H1 (cell line): ENCODE data around the gene IQCC. TPM values are rescaled to one million over a fixed set of nuclear protein-coding genes. Genes with fewer than 3 reads are reported as not detected.

Experiments used
- CTCF ChIA-PET: fragments of 300-600 bp; sonication (Branson Sonifier 250); formaldehyde crosslinking; loops from one replicate; lab custom pipeline; 2021; ENCODE audit not compliant: partially characterized antibody; lab: Charles Lee
- POLR2A ChIA-PET: fragments of 300-600 bp; sonication (Branson Sonifier 250); formaldehyde crosslinking; loops from one replicate; lab custom pipeline; 2021; ENCODE audit warnings: inconsistent platforms; ENCODE audit not compliant: partially characterized antibody; lab: Charles Lee
- DNase-seq, 2 experiments: peaks; one replicate each; pipeline versions ENCODE4 v3.0.0 to v3.0.0-alpha.2; 2010 to 2022; ENCODE audit warnings: low spot score in 2 of 2, low read depth in 1 of 2, mixed read lengths in 1 of 2
- FAIRE-seq: peaks from 2 replicates; lab custom pipeline; 2011; peaks lifted over from hg19 to GRCh38; lab: Jason Lieb, UNC
- H2AFZ ChIP-seq: 2 replicates; pipeline ENCODE4 v1.8.1; 2012; ENCODE audit warnings: low read length, inconsistent platforms
- H2AK5ac ChIP-seq: 2 replicates; pipeline ENCODE4 v1.6.1; 2013; ENCODE audit warnings: low read depth, low read length
- H2BK120ac ChIP-seq: replicated peaks from 2 replicates; pipeline ENCODE3; 2013; ENCODE audit warnings: low read depth, low read length, inconsistent platforms
- H2BK12ac ChIP-seq: 2 replicates; pipeline ENCODE4 v1.6.1; 2013; ENCODE audit warnings: low read depth, low read length
- H2BK15ac ChIP-seq: 2 replicates; pipeline ENCODE4 v1.6.1; 2013; ENCODE audit warnings: low read length
- H2BK20ac ChIP-seq: 2 replicates; pipeline ENCODE4 v1.6.1; 2013; ENCODE audit warnings: low read length
- H2BK5ac ChIP-seq: 2 replicates; pipeline ENCODE4 v1.6.1; 2013; ENCODE audit warnings: low read depth, low read length
- H3K14ac ChIP-seq: 2 replicates; pipeline ENCODE4 v1.6.1; 2013; ENCODE audit warnings: inconsistent platforms; ENCODE audit not compliant: insufficient read length
- H3K18ac ChIP-seq: 2 replicates; pipeline ENCODE4 v1.6.1; 2013; ENCODE audit warnings: low read length; ENCODE audit errors: extremely low read depth
- H3K23ac ChIP-seq: 2 replicates; pipeline ENCODE4 v1.6.1; 2013; ENCODE audit warnings: inconsistent platforms; ENCODE audit not compliant: insufficient read length
- H3K23me2 ChIP-seq: 2 replicates; pipeline ENCODE4 v1.6.1; 2013; ENCODE audit warnings: low read depth, low read length
- H3K27ac ChIP-seq: 2 replicates; pipeline ENCODE4 v1.6.1; 2011; ENCODE audit warnings: low read depth, low read length, inconsistent platforms
- H3K27me3 ChIP-seq, 4 experiments: replicated peaks in 1 of 4; 1 replicate in 1 of 4; 2 replicates in 3 of 4; pipeline versions ENCODE4 v1.6.1 to v1.8.1; 2011 to 2013; ENCODE audit warnings: low read length in 3 of 4, mild to moderate bottlenecking in 3 of 4, inconsistent platforms in 2 of 4, mixed read lengths in 2 of 4, moderate library complexity in 1 of 4; ENCODE audit not compliant: control insufficient read depth in 3 of 4, insufficient read depth in 3 of 4; ENCODE audit errors: extremely low read depth in 1 of 4
- H3K36me3 ChIP-seq, 4 experiments: 2 replicates each; pipeline versions ENCODE4 v1.6.1 to v1.8.1; 2011 to 2013; ENCODE audit warnings: mild to moderate bottlenecking in 4 of 4, low read length in 3 of 4, moderate library complexity in 2 of 4, control low read depth in 1 of 4, inconsistent platforms in 1 of 4; ENCODE audit not compliant: insufficient read depth in 4 of 4, control insufficient read depth in 2 of 4
- H3K4ac ChIP-seq: replicated peaks from 2 replicates; pipeline ENCODE3; 2013; ENCODE audit warnings: low read length, low read depth, mixed read lengths, inconsistent platforms; ENCODE audit not compliant: insufficient read length
- H3K4me1 ChIP-seq, 4 experiments: replicated peaks in 1 of 4; 1 replicate in 1 of 4; 2 replicates in 3 of 4; pipeline versions ENCODE4 v1.6.1 to v1.8.1; 2011 to 2013; ENCODE audit warnings: low read length in 3 of 4, inconsistent platforms in 2 of 4, mixed read lengths in 1 of 4; ENCODE audit not compliant: insufficient read depth in 4 of 4, control insufficient read depth in 3 of 4
- H3K4me2 ChIP-seq, 2 experiments: 2 replicates each; pipeline versions ENCODE4 v1.6.1 to v1.8.1; 2011 to 2013; ENCODE audit warnings: low read depth in 2 of 2, low read length in 2 of 2, control low read depth in 1 of 2, inconsistent platforms in 1 of 2, mild to moderate bottlenecking in 1 of 2; ENCODE audit not compliant: insufficient read depth in 1 of 2
- H3K4me3 ChIP-seq, 4 experiments: fragments of 200-600, 300-600 bp in 1 of 4; sonication (generic), shearing (Covaris generic), sonication (Bioruptor Twin) in 1 of 4; 2 replicates each; pipeline versions ENCODE4 v1.5.1 to v1.8.1; 2011 to 2016; ENCODE audit warnings: low read length in 4 of 4, low read depth in 3 of 4, control low read depth in 2 of 4, inconsistent platforms in 2 of 4, mild to moderate bottlenecking in 2 of 4, mixed read lengths in 1 of 4, moderate library complexity in 1 of 4; ENCODE audit not compliant: insufficient read depth in 2 of 4; ENCODE audit errors: extremely low read depth in 1 of 4
- H3K56ac ChIP-seq: replicated peaks from 2 replicates; pipeline ENCODE3; 2013; ENCODE audit warnings: low read depth, mild to moderate bottlenecking, mixed read lengths, low read length, inconsistent platforms; ENCODE audit not compliant: insufficient read length
- H3K79me1 ChIP-seq: 2 replicates; pipeline ENCODE4 v1.6.1; 2013; ENCODE audit warnings: low read depth, low read length, control low read depth
- H3K79me2 ChIP-seq, 2 experiments: 2 replicates each; pipeline versions ENCODE4 v1.6.1 to v1.8.1; 2012 to 2013; ENCODE audit warnings: low read length in 2 of 2, mild to moderate bottlenecking in 2 of 2, inconsistent platforms in 1 of 2; ENCODE audit not compliant: insufficient read depth in 2 of 2, control insufficient read depth in 1 of 2
- H3K9ac ChIP-seq, 4 experiments: replicated peaks in 1 of 4; 1 replicate in 1 of 4; 2 replicates in 3 of 4; pipeline versions ENCODE4 v1.6.1 to v1.8.1; 2011 to 2013; ENCODE audit warnings: low read depth in 3 of 4, low read length in 3 of 4, control low read depth in 2 of 4, mild to moderate bottlenecking in 2 of 4, moderate library complexity in 2 of 4, inconsistent platforms in 1 of 4; ENCODE audit errors: extremely low read depth in 1 of 4
- H3K9me3 ChIP-seq, 2 experiments: 2 replicates each; pipeline versions ENCODE4 v1.6.1 to v1.8.1; 2012 to 2013; ENCODE audit warnings: mild to moderate bottlenecking in 2 of 2, moderate library complexity in 2 of 2, control low read depth in 1 of 2, inconsistent platforms in 1 of 2, low read depth in 1 of 2, low read length in 1 of 2, mixed read lengths in 1 of 2; ENCODE audit not compliant: insufficient read depth in 2 of 2
- H4K20me1 ChIP-seq, 2 experiments: replicated peaks in 1 of 2; 2 replicates each; pipeline versions ENCODE3 to v1.8.1; 2011 to 2013; ENCODE audit warnings: inconsistent platforms in 2 of 2, low read length in 2 of 2, mild to moderate bottlenecking in 1 of 2; ENCODE audit not compliant: insufficient read depth in 2 of 2, control insufficient read depth in 1 of 2
- H4K5ac ChIP-seq: 2 replicates; pipeline ENCODE4 v1.6.1; 2013; ENCODE audit warnings: low read length, low read depth, mixed read lengths, inconsistent platforms; ENCODE audit not compliant: insufficient read length
- H4K8ac ChIP-seq: 2 replicates; pipeline ENCODE4 v1.8.0; 2013; ENCODE audit warnings: mild to moderate bottlenecking, moderate library complexity, low read length, inconsistent platforms; ENCODE audit not compliant: insufficient read depth; ENCODE audit errors: extremely low read depth
- H4K91ac ChIP-seq: replicated peaks from 2 replicates; pipeline ENCODE3; 2013; ENCODE audit warnings: low read length, mixed read lengths, inconsistent platforms; ENCODE audit not compliant: insufficient read length
- ATF3 ChIP-seq: IDR thresholded peaks from 2 replicates; pipeline ENCODE4 v1.6.1; 2011; ENCODE audit warnings: low read depth, mild to moderate bottlenecking, low read length; ENCODE audit not compliant: insufficient read depth
- BACH1 ChIP-seq: IDR thresholded peaks from 2 replicates; pipeline ENCODE4 v1.6.1; 2012; ENCODE audit warnings: low read length, improper control_type of control experiment
- CHD1 ChIP-seq: IDR thresholded peaks from 2 replicates; pipeline ENCODE4 v1.6.1; 2012; ENCODE audit warnings: low read depth, low read length, improper control_type of control experiment
- CREB1 ChIP-seq: IDR thresholded peaks from 2 replicates; pipeline ENCODE4 v1.6.1; 2012; ENCODE audit warnings: inconsistent platforms
- EZH2 ChIP-seq: fragments of 200-600 bp; sonication (generic); IDR thresholded peaks from 2 replicates; pipeline ENCODE4 v1.7.1; 2012; ENCODE audit warnings: low read depth, mild to moderate bottlenecking, moderate library complexity, low read length, inconsistent platforms; ENCODE audit not compliant: severe bottlenecking
- MAFK ChIP-seq: IDR thresholded peaks from 2 replicates; pipeline ENCODE4 v1.6.1; 2012; ENCODE audit warnings: low read depth, mild to moderate bottlenecking, improper control_type of control experiment, low read length
- NANOG ChIP-seq: IDR thresholded peaks from 2 replicates; pipeline ENCODE4 v1.6.1; 2011; ENCODE audit warnings: low read length, low read depth, mild to moderate bottlenecking, inconsistent platforms; ENCODE audit not compliant: insufficient read depth, poor library complexity, severe bottlenecking
- POLR2AphosphoS5 ChIP-seq: IDR thresholded peaks from 2 replicates; pipeline ENCODE4 v1.6.1; 2011; ENCODE audit warnings: low read depth, low read length
- SAP30 ChIP-seq: fragments of 300-600 bp; sonication (generic); IDR thresholded peaks from 2 replicates; pipeline ENCODE4 v1.7.1; 2012; ENCODE audit warnings: low read length, moderate library complexity, mild to moderate bottlenecking, inconsistent platforms; ENCODE audit not compliant: insufficient read depth, insufficient replicate concordance
- TCF12 ChIP-seq: IDR thresholded peaks from 2 replicates; pipeline ENCODE4 v1.6.1; 2011; ENCODE audit warnings: low read depth, mild to moderate bottlenecking, low read length
- WGBS, 2 experiments: shearing (Covaris generic) in 1 of 2; methylation state at CpG; one replicate each; pipeline versions ENCODE4 v1.1.6 to v1.1.7; 2013 to 2015; ENCODE audit warnings: low lambda C conversion rate in 2 of 2, mixed read lengths in 2 of 2, inconsistent platforms in 1 of 2, low coverage in 1 of 2, missing lambda C conversion rate in 1 of 2; ENCODE audit not compliant: insufficient replicate concordance in 2 of 2, insufficient coverage in 1 of 2, insufficient read length in 1 of 2; ENCODE audit errors: extremely low coverage in 1 of 2, missing lambda C conversion rate in 1 of 2; 5-methylcytosine and 5-hydroxymethylcytosine counted together
- polyA plus RNA-seq, 7 experiments: library from polyadenylated mRNA; depleted of rRNA in 3 of 7; stranded (reverse) in 5 of 7; unstranded in 2 of 7; fragments of >200 nt in 5 of 7; fragments of 200-250 nt in 2 of 7; gene quantifications; 1 replicate in 5 of 7; 2 replicates in 1 of 7; 4 replicates in 1 of 7; pipeline versions ENCODE4 v1.2.1 to v1.2.3, GENCODE V29; 2011 to 2013; ENCODE audit warnings: missing spikeins in 2 of 7, mixed read lengths in 2 of 7
- total RNA-seq: library from RNA; stranded (reverse); fragmentation: NEBNext Ultra II Directional; extraction: Animal tissue kit (Norgen Biotek cat#: 25700); gene quantifications from 2 replicates; pipeline ENCODE4 v1.2.1, GENCODE V29; 2021

Gene IQCC
- total and polyA plus RNA-seq, 2 of the 8 experiments (the other 6 are each of a cell fraction or from before 2014, with no cell fraction given): 2.5 to 4.2 TPM

- Histone ChIP-seq H3K79me1 (no peaks in the 10 kb centered on the region), H3K23me2 (peaks cover 4% of the 10 kb centered on the region; the same call in 1 of the 2 replicates), H3K36me3 (no peaks in the 10 kb centered on the region), H3K18ac (no peak overlapping the region), H3K4me2 (peak overlapping the region; percentile 49 to 55), H3K27ac (no peak overlapping the region), H4K5ac (no peak overlapping the region), H2AK5ac (no peak overlapping the region), H3K23ac (no peak overlapping the region), H2BK120ac (no peak overlapping the region), H2BK5ac (peak overlapping the region; percentile 83; the same call in 1 of the 2 replicates), H2BK20ac (no peak overlapping the region), H2BK12ac (peak overlapping the region; percentile 60; the same call in 1 of the 2 replicates), H3K4me3 (peak overlapping the region; percentile 1 to 55 (median 14); a peak in 4 of 8 replicates), H4K8ac (no peak overlapping the region), H3K9me3 (no peaks in the 10 kb centered on the region), H4K20me1 (no peaks in the 10 kb centered on the region), H3K14ac (no peak overlapping the region), H2BK15ac (no peak overlapping the region), H3K27me3 (no peaks in the 10 kb centered on the region; a peak in 1 of 7 replicates), H2AFZ (no peak overlapping the region), H3K79me2 (no peaks in the 10 kb centered on the region), H3K9ac (no peak overlapping the region), H3K56ac (no peak overlapping the region), H4K91ac (no peak overlapping the region), H3K4ac (peak overlapping the region; percentile 60), H3K4me1 (peaks cover 6 to 13% (median 8%) of the 10 kb centered on the region in 4 experiments)
- 9% methylated on average over 21 of the region's 31 CpGs; no CpG with 5 or more reads in 1 of the 2 experiments for WGBS, 2 experiments
- no peak for FAIRE-seq
- CTCF ChIA-PET: interaction anchor here (0.6 to 6.1 kb wide), 31 partner anchors 11 to 477 kb away, joined by 3 to 66 read pairs (median 4); partner anchors contain the start of genes CCDC28B and HDAC1
- POLR2A ChIA-PET: interaction anchor here (0.6 to 6.6 kb wide), 12 partner anchors 8 to 234 kb away, joined by 3 to 59 read pairs (median 6); partner anchors contain the start of genes HDAC1 and MARCKSL1
- peak; percentile 83 to 97 for DNase-seq
- TF ChIP-seq CREB1: peak; percentile 23; the same call in 1 of the 2 replicates
- no peak for TF ChIP-seq CHD1
- TF ChIP-seq POLR2AphosphoS5: peak; percentile 21; the same call in 1 of the 2 replicates
- no peak for TF ChIP-seq MAFK
- TF ChIP-seq BACH1: no peak
- TF ChIP-seq SAP30: no peak
- TF ChIP-seq NANOG: peak; percentile 37
- peak; percentile 84 for TF ChIP-seq TCF12
- no peak for TF ChIP-seq EZH2
- no peak for TF ChIP-seq ATF3
Measured at GRCh38 chr1:32247983-32248889, 42.8 kb downstream of the IQCC start.
